MG63 (cell line): ENCODE data around the gene ZNF878. TPM values are rescaled to one million over a fixed set of nuclear protein-coding genes. Genes with fewer than 3 reads are reported as not detected.
A peak's percentile ranks its signal among the peaks of the same experiment; 100 is the strongest.

Experiments used
- DNase-seq: peaks from one replicate; pipeline ENCODE4 v3.0.0-alpha.2; 2020
- H3K27me3 ChIP-seq: fragments of 250-450 bp; sonication (Bioruptor Pico); 2 replicates; pipeline ENCODE4 v1.5.1; 2020; ENCODE audit warnings: mild to moderate bottlenecking, moderate library complexity
- H3K36me3 ChIP-seq: fragments of 250-450 bp; sonication (Bioruptor Pico); 2 replicates; pipeline ENCODE4 v1.5.1; 2020; ENCODE audit warnings: mild to moderate bottlenecking, moderate library complexity
- H3K4me3 ChIP-seq: fragments of 250-450 bp; sonication (Bioruptor Pico); 2 replicates; pipeline ENCODE4 v1.5.1; 2020; ENCODE audit warnings: mild to moderate bottlenecking, moderate library complexity
- H3K9me3 ChIP-seq: fragments of 250-450 bp; sonication (Bioruptor Pico); 2 replicates; pipeline ENCODE4 v1.5.1; 2020; ENCODE audit warnings: mild to moderate bottlenecking, moderate library complexity
- total RNA-seq: library from RNA; depleted of rRNA; stranded (reverse); fragments of >200 nt; shearing (Covaris generic); gene quantifications from 2 replicates; pipeline ENCODE4 v1.2.3, GENCODE V29; 2014; ENCODE audit warnings: low replicate concordance; rRNA removed

Gene ZNF878
- total RNA-seq, 1 experiment from 2014 or later, result 0.13 TPM

DNA sequence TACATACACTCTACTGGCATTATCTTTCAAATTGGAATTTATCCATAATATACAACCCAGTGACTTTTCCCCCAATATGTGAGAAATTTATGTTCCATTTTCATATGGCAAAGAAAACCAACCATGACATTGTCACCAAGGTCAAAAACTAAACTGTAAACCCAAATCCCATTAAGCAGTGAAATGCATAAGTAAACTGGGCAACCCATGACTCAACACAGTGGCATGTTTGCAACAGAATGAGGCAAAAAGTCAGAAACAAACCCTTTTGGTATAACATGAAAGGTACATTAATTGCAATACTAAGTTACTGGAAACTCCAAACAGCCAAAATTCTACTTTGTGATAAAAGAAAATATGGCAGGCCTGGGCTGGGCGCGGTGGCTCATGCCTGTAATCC is 4.9 kb downstream of the ZNF878 start:
- DNase-seq, result no peak
- no peak overlapping the region for H3K4me3 ChIP-seq
- peaks cover 52% of the 10 kb centered on the region for H3K9me3 ChIP-seq
- peaks cover 10% of the 10 kb centered on the region for H3K36me3 ChIP-seq
- H3K27me3 ChIP-seq, result no peaks in the 10 kb centered on the region

DNA sequence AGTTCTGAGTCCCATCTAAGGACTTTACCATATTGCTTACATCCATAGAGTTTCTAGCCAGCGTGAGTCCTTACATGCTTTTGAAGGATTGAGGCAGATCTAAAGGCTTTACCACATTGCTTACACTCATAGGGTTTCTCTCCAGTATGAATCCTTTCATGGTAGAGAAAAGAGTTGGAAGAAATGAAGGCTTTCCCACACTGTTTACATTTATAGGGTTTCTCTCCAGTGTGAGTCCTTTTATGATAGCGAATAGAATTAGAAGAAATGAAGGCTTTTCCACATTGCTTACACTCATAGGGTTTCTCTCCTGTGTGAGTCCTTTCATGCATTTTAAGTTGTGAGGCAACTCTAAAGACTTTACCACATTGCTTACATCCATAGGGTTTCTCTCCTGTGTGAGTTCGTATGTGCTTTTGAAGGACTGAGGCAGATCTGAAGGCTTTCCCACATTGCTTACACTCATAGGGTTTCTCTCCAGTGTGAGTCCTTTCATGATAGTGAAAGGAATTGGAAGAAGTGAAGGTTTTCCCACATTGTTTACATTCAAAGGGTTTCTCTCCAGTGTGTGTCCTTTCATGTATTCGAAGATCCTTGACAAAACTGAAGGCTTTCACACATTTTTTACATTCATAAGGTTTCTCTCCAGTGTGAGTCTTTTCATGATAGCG is 8.9 kb downstream of the ZNF878 start:
- DNase-seq, result no peak

DNA sequence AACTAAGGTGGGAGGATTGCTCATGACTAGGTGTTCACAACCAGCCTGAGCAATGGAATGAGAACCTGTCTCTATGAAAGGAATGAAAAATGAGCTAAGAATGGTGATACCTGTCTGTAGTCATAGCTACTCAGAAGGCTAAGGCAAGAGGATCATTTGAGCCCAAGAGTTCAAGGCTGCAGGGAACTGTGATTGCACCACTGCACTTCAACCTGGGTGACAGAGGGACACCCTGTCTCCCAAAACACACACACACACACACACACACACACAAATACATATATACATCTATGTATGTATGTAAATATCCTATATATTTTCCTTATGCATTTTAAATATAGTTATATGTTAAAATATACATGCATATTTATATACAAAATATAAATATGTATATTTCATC is 9.9 kb downstream of the ZNF878 start:
- Histone ChIP-seq H3K36me3 (peaks cover 10% of the 10 kb centered on the region), H3K27me3 (no peaks in the 10 kb centered on the region), H3K9me3 (peaks cover 58% of the 10 kb centered on the region), H3K4me3 (no peak overlapping the region)
- DNase-seq, result no peak

More for the DNA sequence above, 8.9 kb downstream of the ZNF878 start:
- no peaks in the 10 kb centered on the region for H3K27me3 ChIP-seq
- peaks cover 58% of the 10 kb centered on the region for H3K9me3 ChIP-seq
- H3K36me3 ChIP-seq, result peaks cover 10% of the 10 kb centered on the region
- no peak overlapping the region for H3K4me3 ChIP-seq

DNA sequence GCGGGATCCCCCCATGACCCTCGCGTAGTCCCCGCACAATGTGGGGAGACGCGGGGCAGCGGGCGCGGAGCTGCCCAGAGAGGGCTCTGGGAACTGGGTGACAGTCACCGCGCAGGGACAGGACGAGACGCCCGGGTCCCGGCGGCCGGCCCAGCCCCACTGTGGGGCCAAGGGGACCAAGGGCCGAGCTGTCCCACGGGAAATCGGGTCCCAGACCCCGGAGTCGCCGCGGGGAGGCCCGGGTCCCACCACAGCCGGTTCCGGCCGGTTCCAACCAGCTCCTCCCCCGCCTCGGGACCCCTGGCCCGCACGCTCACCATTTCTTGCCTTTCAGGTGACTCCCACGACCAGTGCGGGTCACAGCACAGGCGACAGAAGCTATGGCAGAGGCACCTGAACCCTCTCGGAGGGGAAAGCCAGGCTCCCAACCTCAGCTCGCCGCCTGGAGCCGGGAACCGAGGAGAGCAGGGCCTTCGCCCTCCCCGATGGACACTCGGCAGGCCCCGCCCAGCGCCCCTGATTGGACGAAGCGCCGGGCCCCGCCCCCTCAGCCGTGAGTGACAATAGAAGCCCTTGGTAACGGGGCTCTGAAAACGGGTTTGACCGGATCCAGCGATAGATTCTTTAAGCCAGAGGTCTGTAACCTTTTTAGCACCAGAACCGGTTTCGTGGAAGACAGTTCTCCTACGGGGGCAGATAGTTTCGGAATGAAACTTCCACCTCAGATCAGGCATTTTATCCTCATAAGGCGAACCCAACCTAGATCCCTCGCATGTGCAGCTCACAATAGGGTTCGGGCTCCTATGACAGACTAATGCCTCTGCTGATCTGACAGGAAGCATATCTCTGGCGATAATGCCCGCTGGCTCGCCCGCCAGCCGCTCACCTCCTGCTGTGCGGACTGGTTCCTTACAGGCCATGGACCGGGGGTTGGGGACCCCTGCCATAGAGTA is 17.3 kb downstream of the ZNF878 start, which contains the start of gene ZNF433:
Gene ZNF433, minus strand, starts transcription at position 460 of the 953 bp plus-strand sequence. Its CDS starts 140 bp downstream, at position 320.
- H3K9me3 ChIP-seq, result peaks cover 25% of the 10 kb centered on the region
- peak within 1 kb of the TSS; percentile 92 for H3K4me3 ChIP-seq
- H3K27me3 ChIP-seq, result no peaks in the 10 kb centered on the region
- peaks cover 15% of the 10 kb centered on the region for H3K36me3 ChIP-seq
- DNase-seq, result peak; percentile 99

DNA sequence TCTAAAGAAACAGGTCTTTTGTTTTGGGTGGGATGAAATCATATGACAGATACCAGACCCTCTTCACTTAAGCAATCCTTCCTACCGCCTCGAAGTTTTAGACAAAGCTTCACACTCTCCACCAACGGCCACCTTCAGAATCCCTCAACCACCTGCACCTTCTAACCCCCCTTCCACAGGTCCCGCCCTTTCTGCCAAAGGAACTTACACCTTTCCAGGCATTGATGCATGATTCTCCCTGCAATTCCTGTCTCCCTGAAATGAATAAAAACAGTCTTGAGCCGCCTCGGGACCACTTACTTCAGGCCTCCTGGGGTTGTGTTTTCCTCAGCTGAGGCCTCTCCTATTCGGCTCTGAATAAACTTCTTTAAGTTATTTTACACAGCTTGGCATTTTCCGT is 18.1 kb downstream of the ZNF878 start:
- Histone ChIP-seq H3K9me3 (peaks cover 29% of the 10 kb centered on the region), H3K36me3 (peaks cover 16% of the 10 kb centered on the region), H3K4me3 (peak overlapping the region; percentile 92), H3K27me3 (no peaks in the 10 kb centered on the region)
- DNase-seq, result no peak

DNA sequence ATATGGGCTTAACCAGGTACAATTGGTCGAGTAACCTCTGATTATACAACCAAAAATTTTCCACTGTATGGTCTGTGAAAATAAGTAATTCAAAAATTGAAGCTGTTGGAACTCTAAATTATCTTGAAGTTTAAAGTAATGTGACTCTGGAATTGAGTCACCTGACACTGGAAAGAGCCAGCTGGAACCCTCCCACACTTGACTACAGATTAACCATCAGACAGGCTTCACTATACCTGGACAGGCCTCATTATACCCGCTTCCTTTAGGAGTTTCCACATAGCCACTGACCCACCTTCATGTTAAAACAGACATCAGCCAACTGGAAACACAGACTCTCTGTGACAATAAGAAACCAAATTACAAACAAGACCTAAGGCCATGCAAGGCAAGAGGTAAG is 18.6 kb downstream of the ZNF878 start:
- DNase-seq, result no peak
- Histone ChIP-seq H3K4me3 (peak overlapping the region; percentile 92), H3K27me3 (no peaks in the 10 kb centered on the region), H3K36me3 (peaks cover 17% of the 10 kb centered on the region), H3K9me3 (peaks cover 30% of the 10 kb centered on the region)

DNA sequence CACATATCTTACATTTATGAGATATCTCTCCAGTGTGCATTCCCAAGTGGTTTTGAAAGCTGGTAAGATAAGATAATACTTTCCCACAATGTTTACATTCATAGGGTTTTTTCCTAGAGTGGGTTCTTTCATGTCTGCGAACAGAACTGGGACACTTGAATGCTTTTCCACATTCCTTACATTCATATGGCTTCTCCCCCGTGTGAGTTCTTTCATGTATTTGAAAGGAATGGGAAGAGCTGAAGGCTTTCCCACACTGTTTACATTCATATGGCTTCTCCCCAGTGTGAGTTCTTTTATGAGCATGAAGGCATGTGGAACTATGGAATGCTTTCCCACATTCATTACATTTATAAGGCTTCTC is 37.0 kb downstream of the ZNF878 start:
- H3K4me3 ChIP-seq, result no peak overlapping the region
- H3K36me3 ChIP-seq, result peaks cover 77% of the 10 kb centered on the region
- no peak for DNase-seq
- no peaks in the 10 kb centered on the region for H3K27me3 ChIP-seq
- peaks cover 86% of the 10 kb centered on the region for H3K9me3 ChIP-seq

DNA sequence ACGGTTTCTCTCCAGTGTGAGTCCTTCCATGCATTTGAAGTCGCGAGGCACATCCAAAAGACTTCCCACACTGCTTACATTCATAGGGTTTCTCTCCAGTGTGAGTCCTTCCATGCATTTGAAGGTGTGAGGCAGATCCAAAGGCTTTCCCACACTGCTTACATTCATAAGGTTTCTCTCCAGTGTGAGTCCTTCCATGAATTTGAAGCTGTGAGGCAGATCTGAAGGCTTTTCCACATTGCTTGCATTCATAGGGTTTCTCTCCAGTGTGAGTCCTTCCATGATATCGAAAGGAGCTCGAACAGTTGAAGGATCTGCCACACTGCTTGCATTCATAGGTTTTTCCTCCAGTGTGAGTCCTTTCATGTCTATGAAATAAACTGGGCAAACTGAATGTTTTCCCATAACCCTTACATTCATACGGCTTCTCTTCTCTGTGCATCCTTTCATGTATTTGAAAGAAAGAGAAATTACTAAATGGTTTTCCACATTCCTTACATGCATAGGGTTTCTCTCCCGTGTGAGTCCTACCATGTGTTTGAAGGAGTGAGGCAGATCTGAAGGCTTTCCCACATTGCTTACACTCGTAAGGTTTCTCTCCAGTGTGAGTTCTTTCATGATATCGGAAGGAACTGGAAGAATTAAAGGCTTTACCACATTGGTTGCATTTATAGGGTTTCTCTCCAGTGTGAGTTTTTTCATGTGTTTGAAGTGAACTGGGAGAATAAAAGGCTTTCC is 37.6 kb downstream of the ZNF878 start:
- Histone ChIP-seq H3K36me3 (peaks cover 78% of the 10 kb centered on the region), H3K4me3 (no peak overlapping the region), H3K9me3 (peaks cover 84% of the 10 kb centered on the region), H3K27me3 (no peaks in the 10 kb centered on the region)
- DNase-seq, result no peak

DNA sequence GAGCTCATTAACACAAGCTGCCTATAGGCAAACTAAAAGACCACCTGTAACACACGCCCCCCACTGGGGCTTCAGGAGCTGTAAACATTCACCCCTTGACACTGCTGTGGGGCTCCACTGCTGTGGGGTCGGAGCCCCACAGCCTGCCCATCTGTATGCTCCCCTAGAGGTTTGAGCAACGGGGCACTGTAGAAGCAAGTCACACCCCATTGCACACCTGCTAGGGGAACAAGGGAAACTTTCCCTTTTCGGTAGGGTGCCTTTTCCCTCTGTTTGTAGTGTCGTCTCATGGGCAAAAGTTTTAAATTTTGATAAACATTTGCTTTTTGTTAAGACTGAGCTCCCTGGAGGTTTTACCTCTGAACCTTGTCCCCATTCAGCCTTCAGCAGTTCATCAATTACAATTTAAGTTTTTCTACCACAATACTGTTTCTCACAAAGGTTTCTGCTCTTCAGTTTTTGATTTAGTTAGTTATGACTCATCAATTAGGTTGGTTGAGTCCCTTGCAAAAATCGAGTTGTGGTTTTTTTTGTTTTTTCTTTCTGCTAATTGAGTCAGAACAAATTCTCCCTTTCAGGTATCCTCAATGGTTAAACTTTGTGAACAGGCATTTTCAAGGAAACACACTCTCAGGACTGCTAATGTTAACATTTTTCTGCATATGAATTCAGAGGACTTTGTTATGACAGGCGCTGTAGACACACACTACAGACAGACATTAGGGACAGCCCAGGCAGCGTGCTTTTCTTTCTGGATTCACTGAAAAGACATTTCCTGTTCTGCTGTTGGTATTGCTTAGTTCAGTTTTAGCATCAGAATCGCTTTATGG is 52.4 kb downstream of the ZNF878 start:
- Histone ChIP-seq H3K27me3 (no peaks in the 10 kb centered on the region), H3K4me3 (no peak overlapping the region), H3K9me3 (peaks cover 38% of the 10 kb centered on the region), H3K36me3 (peaks cover 41% of the 10 kb centered on the region)
- DNase-seq, result no peak

DNA sequence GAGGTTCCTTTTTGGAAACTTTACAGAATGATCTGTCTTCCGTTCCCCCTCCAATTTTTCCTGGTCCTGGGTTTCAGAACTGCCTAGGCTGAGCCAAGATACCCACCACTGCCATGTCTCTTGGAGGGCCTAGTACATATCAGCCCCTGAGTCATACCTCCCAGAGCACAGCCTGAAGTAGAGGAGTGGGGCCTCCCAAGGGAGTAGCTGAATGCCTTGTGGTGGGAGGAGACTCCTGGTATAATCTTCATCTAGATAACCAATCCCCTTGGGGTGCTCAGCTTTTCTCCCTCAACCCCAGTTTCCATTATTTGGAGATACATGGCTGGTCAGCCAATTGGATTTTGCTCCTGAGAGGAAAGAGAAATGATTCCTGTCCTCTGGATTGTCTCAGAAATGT is 57.6 kb downstream of the ZNF878 start:
- peaks cover 43% of the 10 kb centered on the region for H3K36me3 ChIP-seq
- H3K27me3 ChIP-seq, result no peaks in the 10 kb centered on the region
- H3K9me3 ChIP-seq, result peaks cover 38% of the 10 kb centered on the region
- peak; percentile 8 for DNase-seq
- H3K4me3 ChIP-seq, result no peak overlapping the region

Other genes starting within 250 kb of the ZNF878 start
- gene ZNF440, start 238.7 kb downstream of the ZNF878 start, total RNA-seq, result 13.6 and 20.9 TPM in 2 replicates
- gene ZNF439, start 204.2 kb downstream of the ZNF878 start, total RNA-seq, result 0.40 and 0.64 TPM in 2 replicates
- gene ZNF69, start 165.2 kb downstream of the ZNF878 start, total RNA-seq, result not detected in 2 replicates
- gene ZNF700, start 127.9 kb downstream of the ZNF878 start, total RNA-seq, result 19.3 and 24.5 TPM in 2 replicates
- 0.22 and 0.40 TPM in 2 replicates for gene ZNF763, start 87.9 kb downstream of the ZNF878 start, total RNA-seq
- gene ZNF433, start 17.3 kb downstream of the ZNF878 start, total RNA-seq, result 15.7 and 16.1 TPM in 2 replicates
- gene ZNF844, start 11.8 kb upstream of the ZNF878 start, total RNA-seq, result 1.7 and 8.0 TPM in 2 replicates
- 7.5 and 36.6 TPM in 2 replicates for gene ZNF20, start 87.4 kb upstream of the ZNF878 start, total RNA-seq
- gene ZNF625, start 103.8 kb upstream of the ZNF878 start, total RNA-seq, result 5.3 and 12.4 TPM in 2 replicates
- gene ZNF136, start 110.1 kb upstream of the ZNF878 start, total RNA-seq, result 5.1 and 15.1 TPM in 2 replicates
- 7.7 and 10.2 TPM in 2 replicates for gene ZNF44, start 241.9 kb upstream of the ZNF878 start, total RNA-seq